ENCODE measurements around the gene FOXO3.
"Not testable (repeated sequence)": the region's sequence is repeated elsewhere in the genome, so short reads cannot be mapped to it uniquely, and the experiment has no call there.

The FOXO3 gene

GRCh38 chr6:108556866-108557493, 3.7 kb upstream of the FOXO3 start:
- TF ChIP-seq, protein P1, sequence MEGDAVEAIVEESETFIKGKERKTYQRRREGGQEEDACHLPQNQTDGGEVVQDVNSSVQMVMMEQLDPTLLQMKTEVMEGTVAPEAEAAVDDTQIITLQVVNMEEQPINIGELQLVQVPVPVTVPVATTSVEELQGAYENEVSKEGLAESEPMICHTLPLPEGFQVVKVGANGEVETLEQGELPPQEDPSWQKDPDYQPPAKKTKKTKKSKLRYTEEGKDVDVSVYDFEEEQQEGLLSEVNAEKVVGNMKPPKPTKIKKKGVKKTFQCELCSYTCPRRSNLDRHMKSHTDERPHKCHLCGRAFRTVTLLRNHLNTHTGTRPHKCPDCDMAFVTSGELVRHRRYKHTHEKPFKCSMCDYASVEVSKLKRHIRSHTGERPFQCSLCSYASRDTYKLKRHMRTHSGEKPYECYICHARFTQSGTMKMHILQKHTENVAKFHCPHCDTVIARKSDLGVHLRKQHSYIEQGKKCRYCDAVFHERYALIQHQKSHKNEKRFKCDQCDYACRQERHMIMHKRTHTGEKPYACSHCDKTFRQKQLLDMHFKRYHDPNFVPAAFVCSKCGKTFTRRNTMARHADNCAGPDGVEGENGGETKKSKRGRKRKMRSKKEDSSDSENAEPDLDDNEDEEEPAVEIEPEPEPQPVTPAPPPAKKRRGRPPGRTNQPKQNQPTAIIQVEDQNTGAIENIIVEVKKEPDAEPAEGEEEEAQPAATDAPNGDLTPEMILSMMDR (IDR thresholded peaks at IDR 0.05; ENCODE audit: control insufficient read depth, extremely low read depth, insufficient read depth) = no peak
- peak overlapping the region; percentile 84 for H3K4me3 ChIP-seq (ENCODE audit: low read depth, low read length)
- DNase-seq (ENCODE audit: low read depth) = peak; percentile 46

- no peak for DNase-seq (ENCODE audit: low read depth)
- H3K4me3 ChIP-seq (ENCODE audit: low read depth, low read length) = peak overlapping the region; percentile 84
- TF ChIP-seq, protein P1 (IDR thresholded peaks at IDR 0.05; ENCODE audit: control insufficient read depth, extremely low read depth, insufficient read depth) = no peak
Measured at GRCh38 chr6:108557494-108558371, 3.0 kb upstream of the FOXO3 start.

DNA sequence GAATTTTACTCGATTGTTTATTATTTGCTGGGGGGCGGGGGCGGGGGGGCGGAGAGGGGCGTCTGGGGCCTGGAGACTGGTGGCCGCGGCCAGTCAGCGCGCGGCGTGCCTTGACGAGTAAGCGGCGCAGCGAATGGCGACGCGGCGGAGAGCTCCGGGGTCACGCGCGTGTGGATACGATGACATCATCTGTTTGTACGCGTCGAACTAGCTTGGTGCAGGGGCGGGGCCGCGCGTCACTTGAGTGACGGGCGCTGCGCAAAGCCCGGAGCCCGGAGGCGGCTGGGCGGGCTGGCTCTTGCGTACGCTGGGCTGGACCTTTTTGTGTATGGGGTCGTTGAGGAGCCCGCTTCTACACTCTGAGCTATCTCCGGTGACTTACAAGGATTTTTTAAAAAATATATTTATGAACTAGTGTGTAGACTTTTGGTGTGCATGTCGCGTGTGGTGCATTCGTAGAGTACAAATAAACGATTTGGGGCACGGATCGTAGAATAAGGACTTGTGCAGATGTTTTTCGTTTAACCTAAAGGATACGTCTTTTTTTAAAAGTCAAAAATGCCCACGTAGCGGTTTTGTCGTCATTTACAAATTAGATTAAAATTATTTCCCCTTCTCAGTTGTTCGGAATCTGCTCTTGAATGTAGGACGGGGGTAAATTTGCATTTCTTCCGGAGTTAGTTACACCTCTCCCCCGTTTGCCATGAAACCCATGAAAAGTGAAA, 2.2 kb upstream of the FOXO3 start:
- H3K4me3 ChIP-seq (ENCODE audit: low read depth, low read length) = peak overlapping the region; percentile 84
- TF ChIP-seq, protein P1 (IDR thresholded peaks at IDR 0.05; ENCODE audit: control insufficient read depth, extremely low read depth, insufficient read depth) = no peak
- DNase-seq (ENCODE audit: low read depth) = peak; percentile 98

DNA sequence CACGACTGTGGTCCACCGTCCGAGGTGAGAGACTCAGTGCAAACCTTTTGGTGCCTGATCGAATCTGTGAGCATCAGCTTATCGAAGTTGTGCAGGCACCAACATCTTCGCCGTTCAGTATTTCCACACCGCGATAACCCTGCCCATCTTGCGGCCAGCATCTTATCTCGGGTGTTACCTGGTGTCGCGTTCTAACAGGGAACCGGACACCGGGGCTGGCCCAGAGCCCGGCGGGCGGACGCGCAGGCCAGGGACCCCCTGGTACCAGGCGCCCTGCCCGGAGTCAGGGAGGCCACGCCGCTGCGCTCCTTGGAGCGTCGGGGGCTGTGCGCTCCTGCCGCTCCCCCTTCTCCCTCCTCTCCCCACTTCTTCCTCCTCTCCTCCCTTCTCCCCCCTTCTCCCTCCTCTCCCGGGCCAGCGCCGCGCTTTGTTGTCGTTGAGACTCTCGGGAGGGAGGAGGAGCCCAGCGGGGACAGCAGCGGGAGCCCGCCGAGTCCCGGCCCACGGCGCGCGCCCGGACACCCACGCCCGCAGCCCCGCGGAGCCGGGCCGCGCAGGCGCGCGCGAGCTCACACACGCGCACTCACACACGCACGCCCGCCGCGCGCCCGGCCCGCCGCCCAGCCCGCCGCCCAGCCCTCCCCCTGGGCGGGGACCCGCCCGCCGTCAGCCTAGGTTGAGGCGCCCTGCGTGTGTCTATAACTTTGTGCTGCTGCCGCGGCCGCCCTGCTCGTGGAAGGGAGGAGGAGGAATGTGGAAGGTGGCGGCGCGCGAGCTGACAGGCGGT, 1.4 kb upstream of the FOXO3 start:
- peak; percentile 53 for DNase-seq (ENCODE audit: low read depth)
- TF ChIP-seq, protein P1 (IDR thresholded peaks at IDR 0.05; ENCODE audit: control insufficient read depth, extremely low read depth, insufficient read depth) = no peak
- peak overlapping the region; percentile 84 for H3K4me3 ChIP-seq (ENCODE audit: low read depth, low read length)

GRCh38 chr6:108559884-108560462, 744 bp upstream of the FOXO3 start:
- DNase-seq (ENCODE audit: low read depth) = no peak
- TF ChIP-seq, protein P1 (IDR thresholded peaks at IDR 0.05; ENCODE audit: control insufficient read depth, extremely low read depth, insufficient read depth) = no peak

DNA sequence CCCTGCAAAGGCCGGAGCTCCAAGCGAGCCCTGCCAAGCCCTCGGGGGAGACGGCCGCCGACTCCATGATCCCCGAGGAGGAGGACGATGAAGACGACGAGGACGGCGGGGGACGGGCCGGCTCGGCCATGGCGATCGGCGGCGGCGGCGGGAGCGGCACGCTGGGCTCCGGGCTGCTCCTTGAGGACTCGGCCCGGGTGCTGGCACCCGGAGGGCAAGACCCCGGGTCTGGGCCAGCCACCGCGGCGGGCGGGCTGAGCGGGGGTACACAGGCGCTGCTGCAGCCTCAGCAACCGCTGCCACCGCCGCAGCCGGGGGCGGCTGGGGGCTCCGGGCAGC, 561 bp downstream of the FOXO3 start:
- not testable (repeated sequence) for DNase-seq (ENCODE audit: low read depth)
- H3K4me3 ChIP-seq (ENCODE audit: low read depth, low read length) = peak overlapping the region; percentile 84

More at GRCh38 chr6:108559884-108560462, 744 bp upstream of the FOXO3 start:
- peak overlapping the region; percentile 84 for H3K4me3 ChIP-seq (ENCODE audit: low read depth, low read length)

All from LNCaP clone FGC (cell line).